ENCODE data around the gene CALN1. TPM values are rescaled to one million over a fixed set of nuclear protein-coding genes. Genes with fewer than 3 reads are reported as not detected.

The CALN1 gene
- total and polyA plus RNA-seq, 2 of the 8 experiments (the other 6 are each of a cell fraction or from before 2014, with no cell fraction given), result 6.4 to 15.2 TPM

GRCh38 chr7:72336382-72336631 lies 75.8 kb downstream of the CALN1 start:
- H3K27me3 ChIP-seq (replicated peaks in 1 of 4; ENCODE audit: control insufficient read depth in 3 of 4, extremely low read depth in 1 of 4, insufficient read depth in 3 of 4, low read length in 3 of 4), result peaks cover 0 to 19% (median 9%) of the 10 kb centered on the region in 4 experiments; a peak in 6 of 7 replicates
- no peak overlapping the region for H3K4ac ChIP-seq (replicated peaks; ENCODE audit: insufficient read length, low read depth, low read length)
- 3% methylated on average over 17 of the region's 21 CpGs; no CpG with 5 or more reads in 1 of the 2 experiments for WGBS, 2 experiments (ENCODE audit: extremely low coverage in 1 of 2, insufficient coverage in 1 of 2, insufficient read length in 1 of 2, insufficient replicate concordance in 2 of 2, low coverage in 1 of 2, low lambda C conversion rate in 2 of 2, missing lambda C conversion rate in 1 of 2)
- no peak for TF ChIP-seq EZH2 (IDR thresholded peaks at IDR 0.05; ENCODE audit: low read depth, low read length, severe bottlenecking)
- no peak for TF ChIP-seq CTBP2 (IDR thresholded peaks at IDR 0.05; ENCODE audit: borderline replicate concordance, insufficient read depth, insufficient read length, low read length)
- no peak for TF ChIP-seq JUND (IDR thresholded peaks at IDR 0.05; ENCODE audit: low read length)
- TF ChIP-seq RAD21 (IDR thresholded peaks at IDR 0.05 in 1 of 2, conservative IDR thresholded peaks at IDR 0.05 in 1 of 2; ENCODE audit: low read depth in 2 of 2, low read length in 2 of 2), result no peak
- TF ChIP-seq CTCF (IDR thresholded peaks at IDR 0.05; ENCODE audit: control extremely low read depth in 1 of 3, insufficient read depth in 1 of 3, low read depth in 1 of 3, low read length in 3 of 3), result no peak
- no peak; a peak in 1 of 4 replicates for TF ChIP-seq HDAC2 (IDR thresholded peaks at IDR 0.05; ENCODE audit: borderline replicate concordance in 1 of 2, low read depth in 2 of 2, low read length in 2 of 2)
- TF ChIP-seq CBX5 (IDR thresholded peaks at IDR 0.05; ENCODE audit: low read depth, low read length), result no peak
- no peak for TF ChIP-seq SIX5 (IDR thresholded peaks at IDR 0.05; ENCODE audit: low read depth, low read length)
- no peak for TF ChIP-seq ATF3 (IDR thresholded peaks at IDR 0.05; ENCODE audit: insufficient read depth, low read depth, low read length)

More at GRCh38 chr7:72336382-72336631, 75.8 kb downstream of the CALN1 start:
- Histone ChIP-seq H3K23me2 (ENCODE audit: low read depth, low read length) (peaks cover 23% of the 10 kb centered on the region; the same call in 1 of the 2 replicates), H3K9ac (replicated peaks in 1 of 4; ENCODE audit: extremely low read depth in 1 of 4, low read depth in 3 of 4, low read length in 3 of 4) (peak overlapping the region in 3 of 4 experiments; percentile 63 to 65 (median 63); a peak in 5 of 7 replicates), H3K79me1 (ENCODE audit: low read depth, low read length) (peaks cover 6% of the 10 kb centered on the region; the same call in 1 of the 2 replicates), H2BK120ac (replicated peaks; ENCODE audit: low read depth, low read length) (no peak overlapping the region), H3K4me2 (ENCODE audit: insufficient read depth in 1 of 2, low read depth in 2 of 2, low read length in 2 of 2) (peak overlapping the region; percentile 65 to 90), H3K4me1 (replicated peaks in 1 of 4; ENCODE audit: control insufficient read depth in 3 of 4, insufficient read depth in 4 of 4, low read length in 3 of 4) (peaks cover 4 to 17% (median 13%) of the 10 kb centered on the region in 4 experiments), H2BK15ac (ENCODE audit: low read length) (no peak overlapping the region; the same call in 1 of the 2 replicates), H3K4me3 (ENCODE audit: extremely low read depth in 1 of 4, insufficient read depth in 2 of 4, low read depth in 3 of 4, low read length in 4 of 4) (peak overlapping the region; percentile 62 to 98 (median 70)), H3K79me2 (ENCODE audit: control insufficient read depth in 1 of 2, insufficient read depth in 2 of 2, low read length in 2 of 2) (peaks cover 0 to 39% of the 10 kb centered on the region in 2 experiments; a peak in 2 of 4 replicates), H3K27ac (ENCODE audit: low read depth, low read length) (no peak overlapping the region), H4K20me1 (replicated peaks in 1 of 2; ENCODE audit: control insufficient read depth in 1 of 2, insufficient read depth in 2 of 2, low read length in 2 of 2) (peaks cover 0 to 3% of the 10 kb centered on the region in 2 experiments), H2AK5ac (ENCODE audit: low read depth, low read length) (no peak overlapping the region), H4K91ac (replicated peaks; ENCODE audit: insufficient read length, low read length) (no peak overlapping the region), H4K5ac (ENCODE audit: insufficient read length, low read depth, low read length) (no peak overlapping the region), H3K14ac (ENCODE audit: insufficient read length) (no peak overlapping the region), H4K8ac (ENCODE audit: extremely low read depth, insufficient read depth, low read length) (no peak overlapping the region), H2BK20ac (ENCODE audit: low read length) (no peak overlapping the region), H3K18ac (ENCODE audit: extremely low read depth, low read length) (peak overlapping the region; percentile 55), H2BK12ac (ENCODE audit: low read depth, low read length) (no peak overlapping the region), H2BK5ac (ENCODE audit: low read depth, low read length) (no peak overlapping the region), H3K56ac (replicated peaks; ENCODE audit: insufficient read length, low read depth, low read length) (peak overlapping the region; percentile 30), H2AFZ (ENCODE audit: low read length) (no peak overlapping the region; the same call in 1 of the 2 replicates), H3K23ac (ENCODE audit: insufficient read length) (no peak overlapping the region), H3K9me3 (ENCODE audit: insufficient read depth in 2 of 2, low read depth in 1 of 2, low read length in 1 of 2) (peaks cover 4 to 7% of the 10 kb centered on the region in 2 experiments; a peak in 3 of 4 replicates), H3K36me3 (ENCODE audit: control insufficient read depth in 2 of 4, insufficient read depth in 4 of 4, low read length in 3 of 4) (peaks cover 0 to 2% (median 0%) of the 10 kb centered on the region in 4 experiments; a peak in 1 of 8 replicates)
- DNase-seq (ENCODE audit: low read depth in 1 of 2, low spot score in 2 of 2) (peak in 1 of 2 experiments; percentile 84), FAIRE-seq (no peak)
- ChIA-PET CTCF (ENCODE audit: partially characterized antibody) (interaction anchor here (0.8 to 4.7 kb wide), 6 partner anchors 10 to 411 kb away, joined by 3 to 29 read pairs (median 10); no protein-coding TSS in a partner anchor), POLR2A (ENCODE audit: partially characterized antibody) (interaction anchor here (0.8 to 1.8 kb wide), 10 partner anchors 10 to 154 kb away, joined by 3 to 4 read pairs (median 3); no protein-coding TSS in a partner anchor)

Data from H1 (cell line).